Effector memory CD4-positive, alpha-beta T cell (primary cell): ENCODE data around the gene FZD10.

Experiments used
- DNase-seq, 3 donors: peaks; one replicate each; pipeline ENCODE4 v3.0.0-alpha.2; 2020
- H3K27ac ChIP-seq: 2 replicates; pipeline ENCODE4 v1.7.0; 2013; ENCODE audit warnings: mild to moderate bottlenecking, low read length, moderate library complexity; ENCODE audit not compliant: insufficient read depth, poor library complexity, severe bottlenecking
- H3K27me3 ChIP-seq: replicated peaks from 2 replicates; pipeline ENCODE4 v1.7.0; 2013; ENCODE audit warnings: mild to moderate bottlenecking, low read length; ENCODE audit not compliant: insufficient read depth, control insufficient read depth, poor library complexity, severe bottlenecking
- H3K36me3 ChIP-seq: 2 replicates; pipeline ENCODE4 v1.7.0; 2013; ENCODE audit warnings: mild to moderate bottlenecking, low read length, moderate library complexity; ENCODE audit not compliant: control insufficient read depth, insufficient read depth
- H3K4me1 ChIP-seq: 2 replicates; pipeline ENCODE4 v1.7.0; 2013; ENCODE audit warnings: low read length, mild to moderate bottlenecking; ENCODE audit not compliant: control insufficient read depth, insufficient read depth, poor library complexity, severe bottlenecking
- H3K4me3 ChIP-seq: 2 replicates; pipeline ENCODE4 v1.7.0; 2013; ENCODE audit warnings: low read length, low read depth, mild to moderate bottlenecking; ENCODE audit not compliant: insufficient read depth, poor library complexity, severe bottlenecking
- H3K9me3 ChIP-seq: 2 replicates; pipeline ENCODE4 v1.7.0; 2013; ENCODE audit warnings: mild to moderate bottlenecking, low read length, moderate library complexity; ENCODE audit not compliant: control insufficient read depth
- total RNA-seq, 3 donors: gene quantifications; one replicate each; lab custom pipeline; 2026; lab: John Stamatoyannopoulos, UW

Gene FZD10
- 0 reads per million in 3 donors for total RNA-seq

- no peak for DNase-seq
- no peak within 1 kb of the TSS for H3K27ac ChIP-seq
- H3K4me1 ChIP-seq: peaks cover 3% of the 10 kb centered on the region
- no peak within 1 kb of the TSS for H3K4me3 ChIP-seq
- no peaks in the 10 kb centered on the region for H3K36me3 ChIP-seq
- H3K27me3 ChIP-seq: peaks cover 24% of the 10 kb centered on the region
- H3K9me3 ChIP-seq: no peaks in the 10 kb centered on the region
These were observed at the start of gene FZD10 for GRCh38 chr12:130162267-130162666. TSS of gene FZD10 (plus strand) at chr12:130162464. CDS start at chr12:130162943, 479 bp downstream.

- Histone ChIP-seq H3K27me3 (no peaks in the 10 kb centered on the region), H3K36me3 (no peaks in the 10 kb centered on the region), H3K27ac (no peak overlapping the region), H3K4me3 (no peak overlapping the region), H3K9me3 (no peaks in the 10 kb centered on the region), H3K4me1 (no peaks in the 10 kb centered on the region)
- no peak for DNase-seq
These were observed 47.3 kb upstream of the FZD10 start for GRCh38 chr12:130114952-130115351.

GRCh38 chr12:130115646-130116045 is 46.6 kb upstream of the FZD10 start:
- DNase-seq: no peak
- no peak overlapping the region for H3K4me3 ChIP-seq
- no peak overlapping the region for H3K27ac ChIP-seq
- H3K36me3 ChIP-seq: no peaks in the 10 kb centered on the region
- no peaks in the 10 kb centered on the region for H3K4me1 ChIP-seq
- H3K9me3 ChIP-seq: no peaks in the 10 kb centered on the region
- no peaks in the 10 kb centered on the region for H3K27me3 ChIP-seq

GRCh38 chr12:130116791-130117190 is 45.5 kb upstream of the FZD10 start:
- Histone ChIP-seq H3K36me3 (no peaks in the 10 kb centered on the region), H3K4me3 (no peak overlapping the region), H3K27ac (no peak overlapping the region), H3K4me1 (no peaks in the 10 kb centered on the region), H3K9me3 (no peaks in the 10 kb centered on the region), H3K27me3 (no peaks in the 10 kb centered on the region)
- DNase-seq: no peak

- Histone ChIP-seq H3K27me3 (no peaks in the 10 kb centered on the region), H3K27ac (no peak overlapping the region), H3K9me3 (no peaks in the 10 kb centered on the region), H3K4me3 (no peak overlapping the region), H3K4me1 (no peaks in the 10 kb centered on the region), H3K36me3 (no peaks in the 10 kb centered on the region)
- DNase-seq: no peak
These were observed 45.0 kb upstream of the FZD10 start for GRCh38 chr12:130117233-130117632.

- Histone ChIP-seq H3K27ac (no peak overlapping the region), H3K9me3 (no peaks in the 10 kb centered on the region), H3K36me3 (no peaks in the 10 kb centered on the region), H3K27me3 (no peaks in the 10 kb centered on the region), H3K4me3 (no peak overlapping the region), H3K4me1 (no peaks in the 10 kb centered on the region)
- DNase-seq: no peak
These were observed 44.6 kb upstream of the FZD10 start for GRCh38 chr12:130117701-130118100.

GRCh38 chr12:130118181-130118580 is 44.1 kb upstream of the FZD10 start:
- no peak for DNase-seq
- H3K4me1 ChIP-seq: no peaks in the 10 kb centered on the region
- no peaks in the 10 kb centered on the region for H3K9me3 ChIP-seq
- H3K27me3 ChIP-seq: no peaks in the 10 kb centered on the region
- no peak overlapping the region for H3K27ac ChIP-seq
- no peaks in the 10 kb centered on the region for H3K36me3 ChIP-seq
- H3K4me3 ChIP-seq: no peak overlapping the region

GRCh38 chr12:130119241-130119861 is 42.9 kb upstream of the FZD10 start:
- Histone ChIP-seq H3K27ac (no peak overlapping the region), H3K36me3 (no peaks in the 10 kb centered on the region), H3K4me1 (no peaks in the 10 kb centered on the region), H3K9me3 (no peaks in the 10 kb centered on the region), H3K4me3 (no peak overlapping the region), H3K27me3 (no peaks in the 10 kb centered on the region)
- DNase-seq: no peak

- no peak overlapping the region for H3K27ac ChIP-seq
- H3K4me1 ChIP-seq: no peaks in the 10 kb centered on the region
- H3K4me3 ChIP-seq: no peak overlapping the region
- no peaks in the 10 kb centered on the region for H3K27me3 ChIP-seq
- H3K36me3 ChIP-seq: no peaks in the 10 kb centered on the region
- no peaks in the 10 kb centered on the region for H3K9me3 ChIP-seq
- no peak for DNase-seq
These were observed 42.1 kb upstream of the FZD10 start for GRCh38 chr12:130120012-130120805.

GRCh38 chr12:130121226-130122000 is 40.9 kb upstream of the FZD10 start:
- H3K4me1 ChIP-seq: no peaks in the 10 kb centered on the region
- DNase-seq: no peak
- no peaks in the 10 kb centered on the region for H3K27me3 ChIP-seq
- no peaks in the 10 kb centered on the region for H3K9me3 ChIP-seq
- no peak overlapping the region for H3K4me3 ChIP-seq
- H3K36me3 ChIP-seq: no peaks in the 10 kb centered on the region
- no peak overlapping the region for H3K27ac ChIP-seq
